IPS-15b (cell line): ENCODE measurements around the gene LHFPL3.

Source experiments
- H3K27me3 ChIP-seq: one replicate; pipeline ENCODE4 v1.6.1; 2013; ENCODE audit warnings: low read length; ENCODE audit not compliant: control insufficient read depth, insufficient read depth
- H3K36me3 ChIP-seq: one replicate; pipeline ENCODE4 v1.6.1; 2013; ENCODE audit warnings: low read length; ENCODE audit not compliant: control insufficient read depth, insufficient read depth
- H3K4me1 ChIP-seq: one replicate; pipeline ENCODE4 v1.6.1; 2013; ENCODE audit warnings: mild to moderate bottlenecking, low read length; ENCODE audit not compliant: control insufficient read depth, insufficient read depth
- H3K4me3 ChIP-seq: one replicate; pipeline ENCODE4 v1.5.1; 2013; ENCODE audit warnings: low read depth, low read length
- H3K9ac ChIP-seq: one replicate; pipeline ENCODE4 v1.6.1; 2013; ENCODE audit warnings: low read depth, mild to moderate bottlenecking, low read length
- H3K9me3 ChIP-seq: one replicate; pipeline ENCODE4 v1.6.1; 2013; ENCODE audit warnings: mild to moderate bottlenecking, low read length; ENCODE audit not compliant: control insufficient read depth, insufficient read depth

LHFPL3 gene

DNA sequence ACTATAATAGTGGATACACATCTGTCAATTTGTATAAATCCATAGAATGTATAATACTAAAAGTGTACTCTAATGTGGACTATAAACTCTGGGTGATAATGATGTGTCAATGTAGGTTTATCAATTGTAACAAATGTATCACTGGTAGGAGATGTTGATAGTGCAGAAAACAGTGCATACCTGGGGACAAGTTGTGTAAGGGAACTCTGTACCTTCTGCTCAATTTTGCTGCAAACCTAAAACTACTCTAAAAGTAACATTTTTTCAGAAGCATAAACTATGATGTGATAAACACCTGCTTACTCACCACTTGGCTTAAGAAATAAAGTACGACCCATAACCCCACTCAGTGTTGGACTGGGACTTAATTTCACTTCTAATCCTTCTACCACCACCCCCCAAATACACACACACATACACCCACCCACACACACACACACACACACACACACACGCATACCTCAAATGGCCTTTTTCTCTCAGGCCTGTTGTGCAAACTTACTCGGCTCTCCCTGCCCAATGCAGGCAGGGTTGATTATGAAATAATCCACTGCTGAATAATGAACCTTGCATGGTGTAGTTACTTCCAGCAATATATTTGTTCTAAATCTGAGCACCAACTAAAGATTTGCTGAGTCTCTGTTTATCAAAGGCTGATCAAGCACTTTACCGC, 531.5 kb downstream of the LHFPL3 start:
- Histone ChIP-seq H3K4me1 (no peaks in the 10 kb centered on the region), H3K9ac (no peak overlapping the region), H3K9me3 (peaks cover 4% of the 10 kb centered on the region), H3K36me3 (no peaks in the 10 kb centered on the region), H3K4me3 (no peak overlapping the region), H3K27me3 (peaks cover 4% of the 10 kb centered on the region)

- peaks cover 4% of the 10 kb centered on the region for H3K9me3 ChIP-seq
- no peaks in the 10 kb centered on the region for H3K36me3 ChIP-seq
- no peak overlapping the region for H3K4me3 ChIP-seq
- H3K4me1 ChIP-seq, result no peaks in the 10 kb centered on the region
- peaks cover 4% of the 10 kb centered on the region for H3K27me3 ChIP-seq
- H3K9ac ChIP-seq, result no peak overlapping the region
Observed at GRCh38 chr7:104861729-104862390, 533.5 kb downstream of the LHFPL3 start.

GRCh38 chr7:104862719-104863118, 534.3 kb downstream of the LHFPL3 start:
- no peak overlapping the region for H3K9ac ChIP-seq
- H3K9me3 ChIP-seq, result peaks cover 4% of the 10 kb centered on the region
- H3K36me3 ChIP-seq, result no peaks in the 10 kb centered on the region
- H3K27me3 ChIP-seq, result peaks cover 4% of the 10 kb centered on the region
- H3K4me3 ChIP-seq, result no peak overlapping the region
- no peaks in the 10 kb centered on the region for H3K4me1 ChIP-seq

DNA sequence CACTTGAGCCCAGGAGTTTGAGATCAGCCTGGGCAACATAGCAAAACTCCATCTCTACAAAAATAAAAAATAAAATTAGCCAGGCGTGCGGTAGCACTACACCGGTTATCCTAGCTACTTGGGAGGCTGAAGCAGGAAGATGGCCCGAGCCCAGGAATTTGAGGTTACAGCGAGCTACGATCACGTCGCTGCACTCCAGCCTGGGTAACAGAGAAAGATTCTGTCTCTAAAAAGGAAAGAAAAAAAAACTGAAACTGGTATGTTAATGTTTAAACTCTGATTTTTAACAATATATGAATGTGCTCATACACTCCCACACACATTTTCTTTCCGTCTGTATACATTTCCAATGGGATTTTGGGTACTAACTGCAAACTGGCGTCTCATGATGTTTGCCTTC, 545.0 kb downstream of the LHFPL3 start:
- H3K4me1 ChIP-seq, result no peaks in the 10 kb centered on the region
- no peaks in the 10 kb centered on the region for H3K9me3 ChIP-seq
- H3K36me3 ChIP-seq, result no peaks in the 10 kb centered on the region
- no peak overlapping the region for H3K9ac ChIP-seq
- no peak overlapping the region for H3K4me3 ChIP-seq
- H3K27me3 ChIP-seq, result no peaks in the 10 kb centered on the region

DNA sequence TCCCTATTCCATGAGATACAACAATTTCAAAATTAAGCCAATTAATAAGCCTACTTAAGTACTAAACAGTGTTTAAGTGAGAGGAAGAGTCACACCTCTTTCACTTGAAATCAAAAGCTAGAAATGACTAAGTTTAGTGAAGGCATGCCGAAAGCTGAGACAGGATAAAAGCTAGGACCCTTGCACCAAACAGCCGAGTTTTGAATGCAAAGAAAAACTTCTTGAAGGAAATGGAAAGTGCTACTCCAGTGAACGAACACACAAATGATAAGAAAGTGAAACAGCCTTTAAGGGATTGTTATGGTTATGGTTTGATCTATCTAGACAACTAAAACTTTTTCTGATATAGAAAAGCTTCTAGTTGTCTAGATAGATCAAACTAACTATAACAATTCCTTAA, 550.2 kb downstream of the LHFPL3 start:
- Histone ChIP-seq H3K9ac (no peak overlapping the region), H3K4me3 (no peak overlapping the region)

DNA sequence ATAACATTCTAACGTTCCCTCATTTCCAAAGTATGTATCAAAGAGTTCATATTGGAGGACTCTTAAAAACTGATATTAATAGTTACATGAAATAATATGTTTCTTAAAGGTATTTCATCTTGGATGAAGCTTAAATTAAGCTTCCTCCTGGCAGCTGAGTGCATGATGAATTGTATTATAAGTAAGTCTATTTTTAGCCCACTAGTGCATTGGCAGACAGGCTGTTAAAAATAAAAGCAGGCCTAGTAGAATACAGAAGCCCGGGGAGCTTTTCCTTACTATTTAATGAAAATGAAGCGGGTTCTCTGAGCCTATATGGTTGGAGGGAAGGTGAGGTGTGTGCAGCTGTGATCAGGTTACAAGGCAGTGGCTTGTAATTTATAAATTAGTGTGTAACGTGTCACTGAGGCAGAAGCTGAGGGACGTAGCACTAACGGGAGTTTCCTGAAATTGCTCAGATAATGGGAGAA, 554.9 kb downstream of the LHFPL3 start:
- no peak overlapping the region for H3K4me3 ChIP-seq
- no peak overlapping the region for H3K9ac ChIP-seq
- no peaks in the 10 kb centered on the region for H3K27me3 ChIP-seq
- no peaks in the 10 kb centered on the region for H3K36me3 ChIP-seq
- no peaks in the 10 kb centered on the region for H3K9me3 ChIP-seq
- peaks cover 3% of the 10 kb centered on the region for H3K4me1 ChIP-seq

More for the DNA sequence above, 550.2 kb downstream of the LHFPL3 start:
- Histone ChIP-seq H3K27me3 (no peaks in the 10 kb centered on the region), H3K9me3 (no peaks in the 10 kb centered on the region), H3K36me3 (no peaks in the 10 kb centered on the region), H3K4me1 (no peaks in the 10 kb centered on the region)

DNA sequence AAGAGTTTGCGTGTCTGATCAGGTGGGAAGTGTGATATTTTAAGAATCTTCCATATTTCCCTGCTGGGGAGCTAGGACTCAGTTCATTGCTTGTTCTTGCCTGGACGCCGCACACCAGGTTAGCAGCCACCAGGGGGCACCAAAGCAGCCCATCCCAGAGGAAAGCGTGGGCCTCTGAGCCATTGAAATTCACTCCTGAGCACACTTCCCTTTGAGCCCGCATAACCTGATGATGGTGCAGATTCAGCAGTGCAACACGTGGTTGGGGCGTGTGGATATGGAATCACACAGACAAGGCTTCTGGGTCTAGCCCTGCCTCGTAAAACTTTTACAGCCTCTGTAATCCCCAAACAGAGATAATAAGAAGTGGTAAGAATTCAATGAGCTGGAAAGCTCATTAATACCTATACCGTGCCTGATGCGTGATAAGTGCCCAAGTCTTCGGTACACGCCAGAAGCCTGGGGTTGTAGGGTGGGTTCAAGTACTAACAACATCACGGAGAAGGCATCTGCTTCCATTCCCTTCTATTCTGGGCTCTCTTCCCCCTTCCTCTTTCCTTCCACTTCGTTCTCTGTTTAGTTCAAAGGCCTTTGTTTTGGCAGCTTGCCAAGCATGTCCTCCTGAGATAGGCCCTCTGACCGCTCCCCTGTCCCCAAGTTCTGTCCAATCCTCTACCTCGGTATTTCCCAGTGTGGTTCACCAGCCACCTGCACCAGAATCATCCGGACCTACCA, 555.5 kb downstream of the LHFPL3 start:
- Histone ChIP-seq H3K4me3 (peak overlapping the region; percentile 6), H3K9ac (no peak overlapping the region), H3K9me3 (no peaks in the 10 kb centered on the region), H3K27me3 (no peaks in the 10 kb centered on the region), H3K4me1 (peaks cover 3% of the 10 kb centered on the region), H3K36me3 (no peaks in the 10 kb centered on the region)

GRCh38 chr7:104886651-104887050, 558.2 kb downstream of the LHFPL3 start:
- Histone ChIP-seq H3K9me3 (no peaks in the 10 kb centered on the region), H3K9ac (no peak overlapping the region), H3K36me3 (no peaks in the 10 kb centered on the region), H3K4me3 (no peak overlapping the region), H3K27me3 (no peaks in the 10 kb centered on the region), H3K4me1 (peaks cover 3% of the 10 kb centered on the region)

- H3K9me3 ChIP-seq, result no peaks in the 10 kb centered on the region
- H3K9ac ChIP-seq, result no peak overlapping the region
- H3K4me3 ChIP-seq, result no peak overlapping the region
- H3K4me1 ChIP-seq, result no peaks in the 10 kb centered on the region
- no peaks in the 10 kb centered on the region for H3K27me3 ChIP-seq
- H3K36me3 ChIP-seq, result no peaks in the 10 kb centered on the region
Observed at GRCh38 chr7:104890216-104890615, 561.8 kb downstream of the LHFPL3 start.

- H3K36me3 ChIP-seq, result no peaks in the 10 kb centered on the region
- H3K9me3 ChIP-seq, result no peaks in the 10 kb centered on the region
- no peak overlapping the region for H3K4me3 ChIP-seq
- no peak overlapping the region for H3K9ac ChIP-seq
- no peaks in the 10 kb centered on the region for H3K27me3 ChIP-seq
- H3K4me1 ChIP-seq, result no peaks in the 10 kb centered on the region
Observed at GRCh38 chr7:104891949-104892348, 563.5 kb downstream of the LHFPL3 start.

DNA sequence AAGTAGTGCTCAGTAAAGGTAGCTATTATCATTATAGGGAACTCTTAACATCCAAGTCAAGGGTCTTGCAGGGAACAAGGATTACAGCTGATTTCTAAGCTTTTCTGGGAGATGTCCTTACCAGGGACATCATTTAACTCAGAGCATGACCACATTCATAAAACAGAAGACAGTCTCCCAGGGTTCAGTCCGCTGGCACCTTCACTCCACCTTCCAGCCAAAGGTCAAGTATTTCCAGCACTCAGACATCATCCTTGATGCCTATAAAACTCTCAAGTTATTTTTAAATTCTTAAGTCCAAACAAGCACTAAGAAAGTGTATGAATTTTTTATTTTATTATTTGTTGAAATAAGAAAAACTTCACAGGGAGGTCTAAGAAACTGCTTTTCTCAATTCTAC, 565.9 kb downstream of the LHFPL3 start:
- H3K9ac ChIP-seq, result no peak overlapping the region
- no peaks in the 10 kb centered on the region for H3K36me3 ChIP-seq

More for the DNA sequence above, 565.9 kb downstream of the LHFPL3 start:
- Histone ChIP-seq H3K9me3 (no peaks in the 10 kb centered on the region), H3K4me1 (no peaks in the 10 kb centered on the region), H3K27me3 (no peaks in the 10 kb centered on the region), H3K4me3 (no peak overlapping the region)
